H9 (cell line): ENCODE data around the gene MTG1. TPM values are rescaled to one million over a fixed set of nuclear protein-coding genes. Genes with fewer than 3 reads are reported as not detected.

Experiments
- DNase-seq: peaks from one replicate; pipeline ENCODE4 v3.0.0-alpha.2; 2017
- H2AFZ ChIP-seq: one replicate; pipeline ENCODE4 v1.6.1; 2013; ENCODE audit warnings: mild to moderate bottlenecking, low read length, control low read depth, moderate library complexity
- H2AK5ac ChIP-seq: 2 replicates; pipeline ENCODE4 v1.6.1; 2013; ENCODE audit warnings: low read length, control low read depth, mixed read lengths; ENCODE audit not compliant: insufficient read length
- H2BK120ac ChIP-seq: one replicate; pipeline ENCODE4 v1.6.1; 2013; ENCODE audit warnings: low read depth, mild to moderate bottlenecking, low read length, control low read depth, inconsistent platforms; ENCODE audit not compliant: poor library complexity, severe bottlenecking
- H2BK12ac ChIP-seq: 2 replicates; pipeline ENCODE4 v1.6.1; 2013; ENCODE audit warnings: low read length, control low read depth, mixed read lengths, low read depth; ENCODE audit not compliant: insufficient read length
- H2BK15ac ChIP-seq: 2 replicates; pipeline ENCODE4 v1.6.1; 2013; ENCODE audit warnings: low read depth, low read length, control low read depth
- H2BK20ac ChIP-seq: one replicate; pipeline ENCODE4 v1.6.1; 2013; ENCODE audit warnings: low read depth, mild to moderate bottlenecking, low read length, control low read depth, inconsistent platforms; ENCODE audit not compliant: poor library complexity, severe bottlenecking
- H2BK5ac ChIP-seq: 2 replicates; pipeline ENCODE4 v1.6.1; 2013; ENCODE audit warnings: low read length, control low read depth, mixed read lengths; ENCODE audit not compliant: insufficient read length
- H3K14ac ChIP-seq: 2 replicates; pipeline ENCODE4 v1.6.1; 2013; ENCODE audit warnings: low read length, control low read depth; ENCODE audit not compliant: insufficient read depth
- H3K18ac ChIP-seq: 2 replicates; pipeline ENCODE4 v1.6.1; 2013; ENCODE audit warnings: low read depth, mild to moderate bottlenecking, mixed read lengths, low read length, control low read depth; ENCODE audit not compliant: insufficient read length
- H3K23ac ChIP-seq: 2 replicates; pipeline ENCODE4 v1.6.1; 2013; ENCODE audit warnings: low read length, control low read depth, mixed read lengths, low read depth; ENCODE audit not compliant: insufficient read length
- H3K23me2 ChIP-seq: 2 replicates; pipeline ENCODE4 v1.6.1; 2013; ENCODE audit warnings: low read depth, mild to moderate bottlenecking, mixed read lengths, low read length, control low read depth; ENCODE audit not compliant: insufficient read length, poor library complexity, severe bottlenecking
- H3K27ac ChIP-seq: 2 replicates; pipeline ENCODE4 v1.5.1; 2013; ENCODE audit warnings: low read length, control low read depth, mixed read lengths, low read depth; ENCODE audit not compliant: insufficient read length
- H3K27me3 ChIP-seq: 2 replicates; pipeline ENCODE4 v1.6.1; 2013; ENCODE audit warnings: low read length, control low read depth, inconsistent platforms; ENCODE audit not compliant: insufficient read depth
- H3K4ac ChIP-seq: 2 replicates; pipeline ENCODE4 v1.6.1; 2013; ENCODE audit warnings: low read depth, mild to moderate bottlenecking, control low read depth, inconsistent platforms, low read length, moderate library complexity
- H3K4me1 ChIP-seq: 2 replicates; pipeline ENCODE4 v1.6.1; 2013; ENCODE audit warnings: low read length, control low read depth, inconsistent platforms; ENCODE audit not compliant: insufficient read depth
- H3K4me2 ChIP-seq: 2 replicates; pipeline ENCODE4 v1.6.1; 2013; ENCODE audit warnings: low read length, control low read depth, mixed read lengths; ENCODE audit not compliant: insufficient read length, insufficient read depth
- H3K56ac ChIP-seq: 2 replicates; pipeline ENCODE4 v1.6.1; 2013; ENCODE audit warnings: low read depth, mild to moderate bottlenecking, mixed read lengths, low read length, control low read depth; ENCODE audit not compliant: insufficient read length
- H3K79me1 ChIP-seq: 2 replicates; pipeline ENCODE4 v1.6.1; 2013; ENCODE audit warnings: low read depth, mild to moderate bottlenecking, moderate library complexity, low read length, control low read depth, inconsistent platforms; ENCODE audit not compliant: insufficient read depth, poor library complexity, severe bottlenecking
- H3K79me2 ChIP-seq: 2 replicates; pipeline ENCODE4 v1.6.1; 2013; ENCODE audit warnings: low read length, control low read depth, inconsistent platforms; ENCODE audit not compliant: insufficient read depth
- H3K9ac ChIP-seq: 2 replicates; pipeline ENCODE4 v1.6.1; 2013; ENCODE audit warnings: low read length, control low read depth, mixed read lengths; ENCODE audit not compliant: insufficient read length; ENCODE audit errors: extremely low read depth
- H3K9me3 ChIP-seq: one replicate; pipeline ENCODE4 v1.6.1; 2013; ENCODE audit warnings: low read depth, low read length, inconsistent platforms; ENCODE audit not compliant: control insufficient read depth
- H3T11ph ChIP-seq: one replicate; pipeline ENCODE4 v1.6.1; 2013; ENCODE audit warnings: mild to moderate bottlenecking, low read length, control low read depth, inconsistent platforms
- H4K20me1 ChIP-seq: one replicate; pipeline ENCODE4 v1.6.1; 2013; ENCODE audit not compliant: control insufficient read depth, insufficient read length, insufficient read depth
- H4K5ac ChIP-seq: 2 replicates; pipeline ENCODE4 v1.6.1; 2013; ENCODE audit warnings: low read depth, mild to moderate bottlenecking, mixed read lengths, low read length, control low read depth; ENCODE audit not compliant: insufficient read length
- H4K8ac ChIP-seq: replicated peaks from 2 replicates; pipeline ENCODE4 v1.6.1; 2013; ENCODE audit warnings: low read length, control low read depth, mixed read lengths, low read depth; ENCODE audit not compliant: insufficient read length
- H4K91ac ChIP-seq: 2 replicates; pipeline ENCODE4 v1.6.1; 2013; ENCODE audit warnings: low read depth, mild to moderate bottlenecking, moderate library complexity, mixed read lengths, low read length, control low read depth; ENCODE audit not compliant: insufficient read length
- H3K27ac Mint-ChIP-seq, 3 experiments: 2 replicates in 2 of 3; 3 replicates in 1 of 3; pipeline ENCODE4 v1.8.0; 2020 to 2021; ENCODE audit warnings: mixed read lengths in 3 of 3, mild to moderate bottlenecking in 1 of 3, moderate library complexity in 1 of 3
- H3K27me3 Mint-ChIP-seq: 2 replicates; pipeline ENCODE4 v1.8.0; 2021; ENCODE audit warnings: low read depth, mild to moderate bottlenecking, moderate library complexity, mixed read lengths
- H3K36me3 Mint-ChIP-seq, 3 experiments: 2 replicates in 2 of 3; 3 replicates in 1 of 3; pipeline ENCODE4 v1.8.0; 2020 to 2021; ENCODE audit warnings: low read depth in 3 of 3, mixed read lengths in 3 of 3; ENCODE audit not compliant: insufficient read depth in 1 of 3
- H3K4me1 Mint-ChIP-seq, 2 experiments: 2 replicates each; pipeline ENCODE4 v1.8.0; 2020; ENCODE audit warnings: mixed read lengths in 2 of 2
- H3K4me3 Mint-ChIP-seq, 2 experiments: 2 replicates in 1 of 2; 3 replicates in 1 of 2; pipeline ENCODE4 v1.8.0; 2020 to 2021; ENCODE audit warnings: mild to moderate bottlenecking in 2 of 2, mixed read lengths in 2 of 2, moderate library complexity in 1 of 2
- H3K9me3 Mint-ChIP-seq, 2 experiments: 2 replicates in 1 of 2; 3 replicates in 1 of 2; pipeline ENCODE4 v1.8.0; 2020; ENCODE audit warnings: mild to moderate bottlenecking in 2 of 2, mixed read lengths in 2 of 2, moderate library complexity in 1 of 2
- CTCF ChIP-seq: fragments of 200-600 bp; sonication (generic); conservative IDR thresholded peaks from 3 replicates; pipeline ENCODE4 v1.8.0; 2021; ENCODE audit warnings: antibody characterized with exemption, mild to moderate bottlenecking
- WGBS: extraction: QIAGEN DNeasy Blood & Tissue Kit; methylation state at CpG from one replicate; pipeline ENCODE4 v1.1.7; 2013; ENCODE audit warnings: missing lambda C conversion rate, low lambda C conversion rate, mixed read lengths; ENCODE audit not compliant: insufficient read length; ENCODE audit errors: extremely low coverage; 5-methylcytosine and 5-hydroxymethylcytosine counted together
- total RNA-seq: library from RNA; stranded (reverse); gene quantifications from 2 replicates; pipeline ENCODE4 v1.2.1, GENCODE V29; 2021

MTG1 gene
- total RNA-seq, 1 experiment from 2014 or later = 65.3 TPM

GRCh38 chr10:133379801-133380666, 13.9 kb upstream of the MTG1 start:
- H3K79me1 ChIP-seq = no peaks in the 10 kb centered on the region
- H4K91ac ChIP-seq = no peak overlapping the region
- H3K9me3 Mint-ChIP-seq = peaks cover 0 to 3% of the 10 kb centered on the region in 2 experiments; a peak in 2 of 5 replicates
- H2BK20ac ChIP-seq = no peak overlapping the region
- no peak overlapping the region for H3K9ac ChIP-seq
- H3K4me3 Mint-ChIP-seq = peak overlapping the region; percentile 66 to 74
- no peak overlapping the region for H2BK120ac ChIP-seq
- no peak overlapping the region for H2BK15ac ChIP-seq
- no peak overlapping the region for H4K8ac ChIP-seq
- no peaks in the 10 kb centered on the region for H3K4me1 Mint-ChIP-seq
- H2BK5ac ChIP-seq = no peak overlapping the region
- H3K18ac ChIP-seq = no peak overlapping the region
- H3K4me1 ChIP-seq = no peaks in the 10 kb centered on the region
- no peak for DNase-seq
- H3K14ac ChIP-seq = no peak overlapping the region
- no peak overlapping the region for H2AK5ac ChIP-seq
- H3K27me3 ChIP-seq = peaks cover 18% of the 10 kb centered on the region
- no peak for TF ChIP-seq CTCF
- H3K27me3 Mint-ChIP-seq = peaks cover 44% of the 10 kb centered on the region
- no peaks in the 10 kb centered on the region for H3K79me2 ChIP-seq
- peaks cover 8% of the 10 kb centered on the region for H3K23me2 ChIP-seq
- H3K27ac ChIP-seq = no peak overlapping the region
- no peak overlapping the region for H3T11ph ChIP-seq
- no peak overlapping the region for H3K4ac ChIP-seq
- WGBS = no CpG with 5 or more reads among the region's 36 CpGs
- H2AFZ ChIP-seq = no peak overlapping the region
- H3K9me3 ChIP-seq = no peaks in the 10 kb centered on the region
- no peak overlapping the region for H3K4me2 ChIP-seq
- no peaks in the 10 kb centered on the region for H4K20me1 ChIP-seq
- peaks cover 1 to 5% (median 3%) of the 10 kb centered on the region in 3 experiments; a peak in 1 of 7 replicates for H3K36me3 Mint-ChIP-seq
- no peak overlapping the region for H3K27ac Mint-ChIP-seq
- no peak overlapping the region for H3K56ac ChIP-seq
- H4K5ac ChIP-seq = no peak overlapping the region
- H3K23ac ChIP-seq = no peak overlapping the region
- H2BK12ac ChIP-seq = no peak overlapping the region
